GM12878 (cell line): ENCODE measurements around the gene NCBP2L.

ENCODE experiments used
- ATF7 ChIP-seq: fragments of 450-650 bp; IDR thresholded peaks from 2 replicates; pipeline ENCODE4 v1.6.1; 2016; ENCODE audit warnings: low read depth, mild to moderate bottlenecking
- GABPA ChIP-seq: IDR thresholded peaks from 2 replicates; pipeline ENCODE4 v1.6.1; 2014; ENCODE audit warnings: antibody characterized with exemption, low read depth, mild to moderate bottlenecking, inconsistent platforms
- JUNB ChIP-seq: IDR thresholded peaks from 2 replicates; pipeline ENCODE4 v1.6.1; 2016; ENCODE audit warnings: antibody characterized with exemption, mild to moderate bottlenecking
- KDM1A ChIP-seq: fragments of 200-600 bp; sonication (generic); IDR thresholded peaks from 2 replicates; pipeline ENCODE4 v1.6.1; 2016; ENCODE audit warnings: borderline replicate concordance
- NR2C2 ChIP-seq: IDR thresholded peaks from 2 replicates; pipeline ENCODE4 v1.6.1; 2011; ENCODE audit warnings: borderline replicate concordance, low read depth; ENCODE audit not compliant: control insufficient read depth, insufficient read length
- RAD21 ChIP-seq: IDR thresholded peaks from 2 replicates; pipeline ENCODE4 v1.6.1; 2011; ENCODE audit warnings: mild to moderate bottlenecking, low read depth, low read length, moderate library complexity; ENCODE audit not compliant: insufficient read depth

DNA sequence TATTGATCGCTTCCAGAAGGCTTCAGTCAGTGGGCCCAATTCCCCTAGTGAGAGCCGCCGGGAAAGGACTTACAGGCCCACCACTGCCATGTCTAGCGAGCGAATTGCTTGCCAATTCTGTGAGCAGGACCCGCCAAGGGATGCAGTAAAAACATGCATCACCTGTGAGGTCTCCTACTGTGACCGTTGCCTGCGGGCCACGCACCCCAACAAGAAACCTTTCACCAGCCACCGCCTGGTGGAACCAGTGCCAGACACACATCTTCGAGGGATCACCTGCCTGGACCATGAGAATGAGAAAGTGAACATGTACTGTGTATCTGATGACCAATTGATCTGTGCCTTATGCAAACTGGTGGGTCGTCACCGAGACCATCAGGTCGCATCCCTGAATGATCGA, 63.4 kb downstream of the NCBP2L start:
- TF ChIP-seq KDM1A (no peak), RAD21 (no peak), JUNB (no peak), GABPA (no peak), NR2C2 (no peak), ATF7 (no peak)
